Measurements from ENCODE around the gene ERMAP. TPM values are rescaled to one million over a fixed set of nuclear protein-coding genes. Genes with fewer than 3 reads are reported as not detected.
"Not testable (repeated sequence)": the region's sequence is repeated elsewhere in the genome, so short reads cannot be mapped to it uniquely, and the experiment has no call there.

The ERMAP gene
- total RNA-seq, 1 experiment from 2014 or later = 6.4 TPM

DNA sequence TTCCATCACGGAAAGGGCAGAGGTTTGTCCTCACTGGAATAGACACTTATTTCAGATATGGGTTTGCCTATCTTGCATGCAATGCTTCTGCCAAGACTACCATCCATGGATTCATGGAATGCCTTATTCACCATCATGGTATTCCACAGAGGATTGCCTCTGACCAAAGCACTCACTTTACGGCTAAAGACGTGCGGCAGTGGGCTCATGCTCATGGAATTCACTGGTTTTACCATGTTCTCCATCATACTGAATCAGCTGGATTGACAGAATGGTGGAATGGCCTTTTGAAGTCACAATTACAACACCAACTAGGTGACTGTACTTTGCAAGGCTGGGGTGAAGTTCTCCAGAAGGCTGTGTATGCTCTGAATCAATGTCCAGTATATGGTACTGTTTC lies 51.5 kb downstream of the ERMAP start:
- not testable (repeated sequence) for DNase-seq (ENCODE audit: extremely low read depth, low read depth)

DNA sequence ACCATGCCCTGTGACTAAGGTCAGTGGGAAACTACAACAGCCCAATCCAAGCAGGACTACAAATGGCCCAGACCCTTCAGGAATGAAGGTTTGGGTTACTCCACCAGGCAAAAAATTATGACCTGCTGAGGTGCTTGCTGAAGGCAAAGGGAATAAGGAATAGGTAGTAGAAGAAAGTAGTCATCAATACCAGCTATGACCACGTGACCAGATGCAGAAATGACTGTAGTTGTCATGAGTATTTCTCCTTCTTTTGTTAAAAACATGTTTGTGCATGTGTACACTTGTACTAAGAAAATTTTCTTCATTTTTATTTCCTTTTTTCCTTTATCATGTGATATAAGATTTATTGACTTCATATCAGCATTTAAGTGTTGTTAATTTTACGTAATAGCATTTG lies 52.3 kb downstream of the ERMAP start:
- not testable (repeated sequence) for DNase-seq (ENCODE audit: extremely low read depth, low read depth)

DNA sequence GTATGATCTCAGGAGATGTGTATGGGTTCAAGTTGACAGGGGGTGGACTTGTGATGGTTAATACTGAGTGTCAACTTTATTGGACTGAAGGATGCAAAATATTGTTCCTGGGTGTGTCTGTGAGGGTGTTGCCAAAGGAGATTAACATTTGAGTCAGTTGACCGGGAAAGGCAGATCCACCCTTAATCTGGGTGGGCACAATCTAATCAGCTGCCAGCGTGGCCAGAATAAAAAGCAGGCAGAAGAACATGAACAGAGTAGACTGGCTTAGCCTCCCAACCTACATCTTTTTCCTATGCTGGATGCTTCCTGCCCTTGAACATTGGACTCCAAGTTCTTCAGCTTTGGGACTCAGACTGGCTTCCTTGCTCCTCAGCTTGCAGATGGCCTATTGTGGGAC lies 52.8 kb downstream of the ERMAP start:
- not testable (repeated sequence) for DNase-seq (ENCODE audit: extremely low read depth, low read depth)

DNA sequence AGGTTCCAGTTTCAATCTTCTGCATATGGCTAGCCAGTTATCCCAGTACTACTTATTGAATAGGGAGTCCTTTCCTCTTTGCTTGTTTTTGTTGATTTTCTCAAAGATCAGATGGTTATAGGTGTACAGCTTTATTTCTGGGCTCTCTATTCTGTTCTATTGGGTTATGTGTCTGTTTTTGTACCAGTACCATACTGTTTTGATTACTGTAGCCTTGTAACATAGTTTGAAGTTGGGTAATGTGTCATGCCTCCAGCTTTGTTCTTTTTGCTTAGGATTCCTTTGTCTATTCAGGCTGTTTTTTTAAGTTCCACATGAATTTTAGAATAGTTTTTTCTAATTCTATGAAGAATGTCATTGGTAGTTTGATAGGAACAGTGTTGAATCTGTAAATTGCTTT lies 56.2 kb downstream of the ERMAP start:
- not testable (repeated sequence) for DNase-seq (ENCODE audit: extremely low read depth, low read depth)

DNA sequence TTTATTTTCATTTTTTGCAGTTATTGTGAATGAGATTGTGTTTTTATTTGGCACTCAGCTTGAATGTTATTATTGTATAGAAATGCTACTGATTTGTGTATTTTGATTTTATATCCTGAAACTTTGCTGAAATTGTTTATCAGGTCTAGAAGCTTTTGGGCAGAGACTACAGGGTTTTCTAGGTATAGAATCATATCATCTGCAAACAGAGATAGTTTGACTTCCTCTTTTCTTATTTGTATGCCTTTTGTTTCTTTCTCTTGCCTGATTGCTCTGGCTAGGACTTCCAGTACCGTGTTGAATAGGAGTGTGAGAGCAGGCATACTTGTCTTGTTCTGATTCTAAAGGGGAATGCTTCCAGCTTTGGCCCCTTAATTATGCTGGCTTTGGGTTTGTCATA lies 56.7 kb downstream of the ERMAP start:
- DNase-seq (ENCODE audit: extremely low read depth, low read depth) = no peak

DNA sequence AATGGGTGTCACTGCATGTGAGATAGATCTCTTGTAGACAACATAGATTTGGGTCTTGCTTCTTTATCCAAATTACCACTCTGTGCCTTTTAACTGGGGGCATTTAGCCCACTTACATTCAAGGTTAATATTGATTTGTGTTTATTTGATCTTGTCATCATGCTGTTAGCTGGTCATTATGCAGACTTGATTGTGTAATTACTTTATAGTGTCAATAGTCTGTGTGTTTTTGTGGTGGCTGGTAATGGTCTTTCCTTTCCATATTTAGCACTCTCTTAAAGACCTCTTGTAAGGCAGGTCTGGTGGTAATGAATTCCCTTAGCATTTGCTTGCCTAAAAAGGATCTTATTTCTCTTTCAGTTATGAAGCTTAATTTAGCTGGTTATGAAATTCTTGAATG lies 59.1 kb downstream of the ERMAP start:
- no peak for DNase-seq (ENCODE audit: extremely low read depth, low read depth)

DNA sequence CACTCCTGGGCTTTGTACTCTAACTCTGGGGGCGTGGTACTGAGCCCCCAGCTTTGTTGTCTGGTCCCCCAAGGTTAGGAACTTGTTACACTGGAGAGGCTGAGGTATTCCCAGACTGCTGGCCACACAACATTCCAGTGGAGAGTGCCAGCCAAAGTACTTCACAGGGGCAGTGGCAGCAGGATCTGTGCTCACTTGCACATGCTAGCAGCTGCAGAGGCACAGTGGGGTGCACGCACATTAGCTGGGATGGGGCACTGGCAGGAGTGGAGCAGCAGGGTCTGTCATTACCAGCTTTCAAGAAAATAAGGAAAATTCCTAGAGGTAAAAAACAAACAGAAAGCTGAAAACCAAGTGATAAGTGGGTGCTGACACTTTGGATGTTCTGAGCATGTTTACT lies 60.5 kb downstream of the ERMAP start:
- no peak for DNase-seq (ENCODE audit: extremely low read depth, low read depth)

DNA sequence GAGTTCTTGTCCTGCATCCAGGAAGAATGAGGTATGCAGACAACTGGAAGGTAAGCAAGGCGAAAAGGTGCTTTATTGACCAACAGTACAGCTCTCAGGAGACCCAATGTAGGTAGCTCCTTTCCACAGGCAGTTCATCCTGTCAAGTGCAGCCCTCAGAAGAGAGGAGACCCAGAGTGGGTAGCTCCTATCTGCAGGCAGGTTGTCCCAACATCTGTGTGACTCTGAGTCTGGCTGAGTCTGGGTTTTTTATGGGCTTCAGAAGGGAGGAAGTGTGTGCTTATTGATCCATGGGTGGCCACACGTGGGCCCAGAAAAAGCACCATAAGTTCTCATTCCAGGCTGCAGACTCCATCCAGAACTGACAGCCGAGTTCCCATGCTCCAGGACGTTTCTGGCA lies 63.5 kb downstream of the ERMAP start:
- no peak for DNase-seq (ENCODE audit: extremely low read depth, low read depth)

DNA sequence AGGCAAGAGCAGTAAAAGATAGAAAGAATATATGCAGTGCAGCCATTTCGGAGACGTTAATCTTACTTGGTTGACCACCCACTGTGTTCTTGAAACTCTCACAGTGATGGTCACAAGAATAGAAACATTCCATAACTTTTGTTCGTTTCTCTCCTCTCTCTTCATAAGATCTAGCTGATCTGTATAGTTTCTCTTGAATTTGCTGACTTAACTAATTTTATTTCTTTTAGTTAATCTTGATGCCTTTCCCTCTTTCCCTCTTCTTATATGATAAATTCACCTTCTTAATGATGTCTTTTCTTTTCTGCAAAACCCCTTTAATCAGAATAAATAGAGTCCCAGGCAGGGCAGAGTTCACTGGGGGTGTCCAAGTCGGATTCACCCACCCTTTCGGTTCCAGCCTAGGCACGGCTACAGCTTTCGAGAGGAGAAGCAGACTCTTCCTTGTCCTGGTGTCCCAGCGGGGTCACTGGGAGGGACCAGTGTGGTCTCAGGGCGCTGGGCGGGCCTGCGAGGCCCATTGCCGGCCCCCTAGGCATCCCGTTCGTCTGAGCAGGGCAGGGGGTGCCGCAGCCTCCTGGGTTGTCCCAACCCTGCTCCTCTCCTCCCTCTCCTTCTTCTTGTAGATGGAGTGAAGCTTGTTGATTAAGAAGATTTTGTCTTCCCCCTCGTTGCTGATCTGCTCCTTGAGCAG lies 69.3 kb downstream of the ERMAP start:
- DNase-seq (ENCODE audit: extremely low read depth, low read depth) = no peak

DNA sequence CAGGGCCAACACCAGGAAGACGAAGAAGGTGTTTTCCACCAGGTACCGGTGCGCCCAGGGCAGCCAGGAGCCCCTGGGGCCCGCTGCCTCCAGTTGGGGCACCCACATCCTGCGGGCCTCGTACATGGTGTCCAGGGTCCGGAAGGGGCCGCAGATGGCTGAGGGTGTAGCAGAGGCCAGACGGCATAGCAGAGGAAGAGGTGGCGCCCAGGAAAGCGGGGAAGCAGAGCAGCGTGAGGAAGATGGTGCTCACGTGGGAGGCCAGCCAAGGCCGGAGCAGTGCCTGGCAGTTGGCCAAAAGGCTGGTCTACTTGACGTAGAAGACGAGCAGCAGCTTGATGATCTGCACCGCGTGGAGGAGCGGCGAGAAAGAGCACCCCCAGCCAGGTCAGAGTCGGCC lies 69.9 kb downstream of the ERMAP start:
- no peak for DNase-seq (ENCODE audit: extremely low read depth, low read depth)

DNA sequence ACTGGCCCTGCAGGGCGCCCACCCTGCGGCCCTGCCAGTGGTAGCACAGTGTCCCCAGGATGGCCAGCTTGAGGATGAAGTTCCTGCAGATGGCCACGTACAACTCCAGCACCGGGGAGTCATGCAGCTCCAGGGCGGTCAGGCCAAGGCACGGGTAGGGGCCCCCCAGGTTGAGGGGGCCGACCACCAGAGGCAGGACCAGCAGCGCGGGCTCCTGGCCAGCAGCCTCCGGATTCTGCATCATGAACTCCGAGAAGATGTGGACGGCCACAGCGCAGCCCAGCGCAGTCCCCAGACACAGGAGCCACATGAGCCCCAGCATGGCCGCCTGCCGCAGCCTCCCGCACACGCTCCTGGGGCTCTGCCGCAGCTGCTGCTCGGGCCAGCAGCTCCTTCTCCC lies 70.4 kb downstream of the ERMAP start:
- no peak for DNase-seq (ENCODE audit: extremely low read depth, low read depth)

DNA sequence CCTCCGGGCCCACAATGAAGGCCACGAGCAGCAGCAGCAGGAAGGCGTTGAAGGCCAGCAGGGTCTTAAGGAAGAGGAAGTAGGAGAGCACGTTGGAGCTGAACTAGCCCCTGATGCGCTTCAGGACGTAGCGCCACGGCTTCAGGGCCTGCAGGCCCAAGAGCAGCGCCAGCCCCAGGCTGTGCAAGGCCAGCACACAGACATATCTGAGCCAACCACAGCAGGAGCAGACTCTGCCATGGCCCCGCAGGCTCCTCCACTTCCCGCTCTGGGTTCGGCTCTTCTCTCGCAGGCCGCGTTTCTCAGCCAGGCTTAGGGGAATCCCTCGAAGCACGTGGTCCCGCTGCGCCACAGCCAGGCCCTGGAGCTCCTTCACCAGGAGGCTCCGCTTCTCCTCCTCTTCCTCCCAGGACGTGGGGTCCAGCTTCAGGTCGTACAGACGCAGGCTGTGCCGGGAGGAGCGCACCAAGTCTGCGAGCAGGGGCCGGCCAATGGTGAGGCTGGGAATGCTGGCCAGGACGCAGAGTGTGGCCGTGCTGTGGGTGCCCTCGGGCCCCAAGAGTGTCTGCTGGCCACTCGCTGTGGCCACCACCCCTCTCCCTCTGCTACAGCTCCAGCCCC lies 71.2 kb downstream of the ERMAP start:
- no peak for DNase-seq (ENCODE audit: extremely low read depth, low read depth)

DNA sequence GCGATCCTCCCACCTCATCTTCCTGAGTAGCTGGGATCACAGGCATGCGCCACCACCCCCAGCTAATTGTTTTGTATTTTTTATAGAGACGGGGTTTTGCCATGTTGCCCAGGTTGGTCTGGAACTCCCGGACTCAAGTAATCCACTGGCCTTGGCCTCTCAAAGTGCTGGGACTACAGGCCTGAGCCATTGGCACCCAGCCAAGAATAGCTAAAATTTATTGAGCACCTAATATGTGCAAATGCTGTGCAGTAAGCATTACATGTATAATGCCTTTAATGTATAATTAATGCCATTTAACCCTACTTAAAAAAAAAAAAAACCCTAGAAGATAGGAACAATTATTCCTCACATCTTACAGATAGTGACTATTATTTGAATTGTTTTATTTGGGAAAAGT lies 72.3 kb downstream of the ERMAP start:
- no peak for DNase-seq (ENCODE audit: extremely low read depth, low read depth)

DNA sequence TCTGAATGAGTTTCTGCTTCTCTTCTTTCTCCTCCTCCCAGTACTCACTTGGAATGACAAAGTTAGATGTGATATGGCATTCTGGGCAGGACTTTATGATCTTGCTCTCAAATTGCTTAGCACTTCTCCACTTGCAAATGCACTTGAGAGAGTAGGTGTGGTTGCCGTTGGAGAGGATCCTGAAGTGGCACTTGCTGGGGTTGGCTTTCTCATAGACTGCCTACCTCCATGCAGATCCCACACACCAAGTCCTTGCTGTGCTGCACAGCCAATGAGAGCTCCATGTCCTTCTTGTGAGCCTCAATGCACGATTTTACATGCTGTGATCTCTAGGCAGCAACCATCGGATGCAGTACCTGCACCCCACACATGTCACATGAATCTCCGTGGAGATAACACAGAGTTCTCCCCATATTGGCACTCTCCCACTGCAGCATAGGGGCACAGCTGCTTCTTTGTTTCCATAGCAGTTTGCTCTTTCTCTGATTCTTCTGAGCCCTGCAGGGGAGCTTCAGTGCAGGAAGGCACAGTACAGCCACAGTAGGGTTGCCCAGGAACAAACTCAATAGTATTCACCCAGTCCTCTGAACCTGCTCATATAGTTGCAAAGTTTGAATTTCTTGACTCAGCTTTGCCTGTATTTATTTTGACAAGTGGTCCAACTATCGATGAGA lies 74.7 kb downstream of the ERMAP start:
- no peak for DNase-seq (ENCODE audit: extremely low read depth, low read depth)

Other genes with a start within 250 kb of the ERMAP start
- gene PPIH, start 158.7 kb upstream of the ERMAP start, total RNA-seq (2014; rRNA removed; shearing (Covaris generic)) = 34.5 and 40.4 TPM in 2 replicates
- 1,027 and 1,037 TPM in 2 replicates for gene YBX1, start 134.7 kb upstream of the ERMAP start, total RNA-seq (2014; rRNA removed; shearing (Covaris generic))
- not detected in 2 replicates for gene CLDN19, start 76.9 kb upstream of the ERMAP start, total RNA-seq (2014; rRNA removed; shearing (Covaris generic))
- 44.9 and 51.0 TPM in 2 replicates for gene P3H1, start 50.1 kb upstream of the ERMAP start, total RNA-seq (2014; rRNA removed; shearing (Covaris generic))
- gene C1orf50, start 49.9 kb upstream of the ERMAP start, total RNA-seq (2014; rRNA removed; shearing (Covaris generic)) = 1.2 and 4.1 TPM in 2 replicates
- 0.12 and 0.20 TPM in 2 replicates for gene TMEM269, start 32.1 kb upstream of the ERMAP start, total RNA-seq (2014; rRNA removed; shearing (Covaris generic))
- gene SVBP, start 275 bp downstream of the ERMAP start, total RNA-seq (2014; rRNA removed; shearing (Covaris generic)) = 19.5 and 23.3 TPM in 2 replicates
- gene ZNF691, start 29.5 kb downstream of the ERMAP start, total RNA-seq (2014; rRNA removed; shearing (Covaris generic)) = 6.3 and 9.3 TPM in 2 replicates
- 129 and 170 TPM in 2 replicates for gene SLC2A1, start 141.7 kb downstream of the ERMAP start, total RNA-seq (2014; rRNA removed; shearing (Covaris generic))